ENCODE results near the gene SLC25A34.

SLC25A34 gene

DNA sequence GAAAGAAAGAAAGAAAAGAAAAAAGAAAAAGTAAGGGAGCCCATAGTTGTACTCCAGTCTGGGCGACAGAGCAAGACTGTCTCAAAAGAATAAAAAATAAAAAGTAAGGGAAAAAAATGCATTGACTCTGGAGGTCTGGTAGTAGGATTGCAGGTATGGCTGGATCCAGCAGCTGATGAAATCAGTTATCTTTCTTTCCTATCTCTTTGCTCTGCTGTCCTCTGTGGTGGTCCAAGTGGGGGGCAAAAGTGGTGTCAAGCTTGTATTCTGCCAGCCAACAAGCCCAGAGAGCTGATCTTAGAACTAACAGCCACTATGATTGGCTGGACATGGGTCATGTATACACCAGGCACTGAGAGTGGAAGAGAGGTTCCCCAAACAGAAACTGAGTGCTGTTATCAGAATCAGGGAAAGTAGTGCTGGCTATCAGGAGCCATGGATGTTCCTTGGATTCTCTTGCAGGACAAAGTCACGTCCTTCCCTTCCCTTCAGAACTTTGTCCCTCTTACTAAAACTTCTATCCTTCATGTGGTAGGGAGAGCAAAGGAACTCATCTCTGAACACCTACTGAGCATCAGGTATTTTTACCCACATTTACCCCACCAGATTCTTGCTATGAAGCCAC is 19.1 kb downstream of the SLC25A34 start:
- DNase-seq: no peak

DNA sequence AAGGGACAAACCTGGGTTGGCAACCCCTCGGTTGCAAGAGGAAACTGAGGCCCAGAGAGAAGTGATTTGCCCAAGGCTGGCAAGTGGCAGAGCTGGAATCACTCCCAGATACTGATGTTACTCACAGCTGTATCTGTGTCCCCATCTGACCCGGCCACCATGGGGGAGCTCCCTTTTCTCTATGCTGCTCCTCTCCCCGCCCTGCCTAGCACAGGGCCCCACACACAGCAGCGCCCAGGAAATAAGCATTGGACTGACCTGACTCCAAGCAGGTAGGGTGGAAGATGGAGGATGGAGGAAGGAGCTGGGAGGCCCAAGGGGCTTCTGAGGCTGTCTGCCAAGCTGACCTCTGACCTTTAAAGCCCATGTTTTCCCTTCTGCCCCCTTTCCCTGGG is 19.6 kb downstream of the SLC25A34 start:
- DNase-seq: no peak

DNA sequence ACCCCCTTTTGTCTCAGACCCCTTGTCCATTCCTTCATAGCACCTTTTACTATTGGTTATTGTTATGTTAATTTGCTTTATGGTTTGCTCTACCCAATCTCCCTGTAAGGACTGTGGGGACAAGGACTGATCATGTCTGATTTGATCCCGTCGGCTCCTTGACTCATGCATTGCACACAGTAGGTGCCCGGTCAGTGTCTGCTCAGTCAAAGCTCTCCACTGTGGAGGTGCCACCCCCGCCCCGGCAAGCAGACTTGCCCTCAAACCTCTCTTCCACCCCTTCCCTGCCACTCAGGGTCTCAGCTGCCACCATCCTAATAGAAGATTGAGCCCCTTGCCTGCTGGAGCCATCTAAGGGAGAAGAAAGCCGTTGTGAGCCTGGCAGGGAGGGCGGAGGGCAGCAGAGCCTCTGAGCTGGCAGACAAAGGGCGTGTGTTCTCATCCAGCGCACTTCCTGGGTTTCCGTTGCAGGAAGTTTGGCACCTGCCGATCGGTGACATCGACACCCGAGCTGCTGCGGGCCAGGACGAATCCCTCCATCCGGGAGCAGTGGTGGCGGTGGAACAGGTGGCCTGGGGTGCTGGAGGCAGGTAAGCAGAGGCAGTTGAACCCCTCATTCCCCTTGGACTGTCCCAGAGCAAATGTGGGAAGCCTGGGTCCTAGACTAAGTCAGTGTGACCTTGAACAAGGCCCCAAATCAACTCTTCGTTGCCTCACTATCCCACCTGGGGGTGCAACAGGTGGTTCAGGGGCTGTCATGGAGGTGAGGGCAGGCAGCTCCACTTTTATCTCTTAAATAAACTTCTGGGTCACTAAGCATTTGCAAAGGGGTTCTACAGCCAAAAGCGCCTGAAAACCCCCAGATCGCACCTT is 20.3 kb downstream of the SLC25A34 start:
- peak; percentile 22 for DNase-seq

DNA sequence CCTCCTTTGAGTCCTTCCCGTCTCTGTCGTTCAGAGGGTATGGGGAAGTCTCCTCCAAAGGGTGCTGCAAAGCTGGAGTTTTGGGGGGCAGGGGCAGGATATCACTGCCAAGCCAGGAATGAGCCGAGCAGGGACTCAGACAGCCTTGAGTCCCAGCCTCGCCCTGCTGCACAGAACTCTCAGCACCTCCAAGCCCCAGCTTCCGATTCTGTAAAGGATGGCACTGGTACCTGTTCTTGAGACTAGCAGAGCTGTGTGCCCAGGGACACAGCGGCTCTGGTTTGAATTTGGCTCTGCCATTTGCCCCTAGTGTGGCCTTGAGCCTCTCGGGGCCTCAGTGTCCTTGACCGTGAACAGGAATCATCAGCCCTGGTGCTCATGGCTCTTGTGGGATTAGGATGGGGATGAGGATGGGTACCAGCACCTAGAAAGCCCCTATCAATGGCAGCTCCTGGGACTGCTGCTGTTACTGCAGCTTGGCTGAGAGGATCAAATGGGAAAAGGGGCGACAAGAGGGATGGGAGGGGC is 21.0 kb downstream of the SLC25A34 start:
- no peak for DNase-seq

DNA sequence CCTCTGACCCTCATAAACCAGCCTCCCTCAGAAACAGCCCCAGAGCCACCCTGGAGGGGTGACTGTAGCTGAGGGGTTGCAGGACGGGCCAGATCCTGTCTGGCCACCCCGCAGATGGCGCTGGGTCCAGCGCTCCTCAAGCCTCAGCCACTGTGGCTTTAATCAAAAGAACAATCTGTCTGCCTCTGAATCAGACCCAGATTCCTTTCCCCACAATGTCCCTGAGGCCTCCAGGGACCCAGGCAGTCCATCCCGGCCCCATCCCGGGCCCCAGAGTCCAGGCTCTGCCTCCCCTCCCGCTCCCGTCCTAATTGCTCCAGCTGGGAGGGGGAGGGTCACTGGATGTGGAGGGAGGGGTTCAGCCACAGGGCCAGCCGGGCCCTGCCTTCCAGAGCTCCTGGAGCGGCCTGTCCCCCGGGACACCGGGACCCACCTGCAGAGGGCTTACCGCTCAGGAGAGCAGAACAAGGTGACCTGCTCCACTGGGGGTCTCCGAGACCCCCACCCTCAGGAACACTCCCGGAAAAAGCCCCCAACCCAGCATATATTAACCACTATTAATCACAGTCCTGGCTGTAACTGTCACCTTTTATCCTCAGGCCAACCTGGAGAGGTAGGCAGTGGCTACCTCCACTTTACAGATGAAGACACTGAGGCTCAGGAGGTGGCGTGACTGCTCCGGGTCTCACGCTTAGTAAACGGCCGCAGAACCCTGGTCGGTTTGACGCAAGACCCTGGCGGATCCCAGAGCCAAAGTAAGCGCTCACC is 21.7 kb downstream of the SLC25A34 start:
- no peak for DNase-seq

DNA sequence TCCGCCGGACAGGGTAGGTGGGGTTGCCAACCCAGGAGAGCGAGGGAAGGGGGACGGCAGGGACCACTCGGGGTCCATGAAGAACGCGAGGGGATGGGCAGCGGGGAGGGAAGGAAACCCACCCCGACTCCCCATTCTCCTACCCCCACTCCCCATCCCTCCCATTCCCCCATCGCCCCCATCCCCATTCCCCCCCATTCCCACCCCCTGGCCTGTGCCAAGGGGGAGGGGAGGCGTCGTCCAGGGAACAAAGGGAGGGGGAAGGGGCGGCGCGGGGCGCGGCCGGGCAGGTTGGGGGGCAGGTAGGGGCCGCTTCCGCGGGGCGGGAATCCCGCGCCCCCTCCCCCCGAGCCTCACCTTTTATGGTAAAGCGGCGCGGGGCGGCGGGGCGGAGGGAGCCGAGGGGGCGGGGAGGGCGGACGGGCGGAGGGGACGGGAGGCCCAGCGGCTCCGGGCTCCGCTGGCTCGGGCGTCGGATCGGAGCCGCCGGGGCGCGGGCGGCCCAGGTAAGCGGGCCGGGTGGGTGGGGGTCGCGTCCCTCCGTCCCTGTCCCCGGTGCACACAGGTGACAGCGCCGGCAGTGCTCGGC is 22.4 kb downstream of the SLC25A34 start, which contains the start of gene FBLIM1:
TSS of gene FBLIM1 (plus strand) at position 453 of the 589 bp plus-strand sequence. CDS start 6,189 bp downstream, outside the sequence.
- DNase-seq: peak; percentile 48

DNA sequence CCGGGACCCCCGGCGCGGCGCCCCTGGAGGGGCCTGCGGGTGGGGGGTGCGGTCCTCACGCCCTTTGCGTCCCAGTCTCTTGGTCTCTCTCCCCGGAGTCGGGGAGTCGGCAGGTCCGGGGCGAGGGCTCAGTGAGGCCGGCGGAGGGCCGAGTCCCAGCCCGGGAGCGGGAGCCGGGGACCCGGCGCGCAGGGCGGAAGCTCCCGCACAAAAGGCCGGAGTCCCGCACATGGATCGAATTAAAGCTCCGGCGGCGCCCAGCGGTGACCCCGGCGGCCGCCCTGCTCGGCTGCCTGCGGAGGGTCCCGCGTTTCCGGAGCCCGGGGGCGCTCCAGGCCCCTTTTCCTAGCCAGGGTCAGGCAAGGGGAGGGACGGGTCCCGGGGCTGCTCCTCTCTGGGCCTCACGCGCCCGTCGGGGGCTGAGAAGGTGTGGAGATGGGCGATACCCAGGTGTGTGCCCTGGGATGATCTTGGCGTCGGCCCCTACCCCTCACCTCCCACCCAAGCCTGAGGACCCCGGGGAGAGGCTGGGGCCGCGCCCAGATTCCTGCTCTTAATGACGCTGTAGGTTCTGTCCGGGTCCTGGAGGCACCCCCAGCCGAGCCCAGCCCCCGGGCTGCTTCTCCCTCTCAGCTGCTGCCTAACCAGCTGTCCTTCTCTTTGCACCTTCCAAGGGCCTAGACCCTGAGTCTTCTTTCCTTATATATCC is 23.0 kb downstream of the SLC25A34 start:
- DNase-seq: no peak

DNA sequence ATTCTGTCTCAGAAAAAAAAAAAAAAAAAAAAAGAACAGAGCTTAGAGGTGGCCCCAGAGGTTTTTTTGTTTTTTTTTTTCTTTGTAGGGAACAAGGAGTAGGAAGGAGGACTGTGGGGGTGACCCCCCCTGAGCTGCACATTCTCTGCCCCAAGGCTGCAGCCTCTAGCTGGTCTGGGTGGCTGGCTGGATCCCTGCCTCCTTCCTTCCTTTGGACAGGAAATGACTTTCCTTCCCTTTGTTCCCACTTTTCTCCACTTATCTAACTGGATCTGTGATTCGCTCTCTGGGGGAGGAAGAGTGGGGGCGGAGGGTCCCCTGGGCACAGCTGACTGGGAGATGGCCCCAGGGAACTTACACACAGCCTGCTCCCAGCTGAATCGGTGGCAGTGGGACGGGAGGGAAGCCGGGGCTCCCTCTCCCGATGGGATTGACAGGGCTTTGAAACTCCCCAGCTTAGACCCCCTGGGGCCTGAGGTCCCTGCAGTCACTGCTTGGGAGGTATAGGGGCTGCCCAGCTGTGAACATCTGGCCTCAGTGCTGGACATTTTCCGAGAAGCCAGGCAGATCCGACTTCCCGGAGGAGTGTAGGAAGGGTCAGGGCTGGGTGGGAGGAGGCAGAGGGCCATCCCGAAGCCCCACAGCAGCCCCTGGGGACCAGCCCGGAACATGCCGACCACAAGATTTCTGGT is 24.6 kb downstream of the SLC25A34 start:
- no peak for DNase-seq

DNA sequence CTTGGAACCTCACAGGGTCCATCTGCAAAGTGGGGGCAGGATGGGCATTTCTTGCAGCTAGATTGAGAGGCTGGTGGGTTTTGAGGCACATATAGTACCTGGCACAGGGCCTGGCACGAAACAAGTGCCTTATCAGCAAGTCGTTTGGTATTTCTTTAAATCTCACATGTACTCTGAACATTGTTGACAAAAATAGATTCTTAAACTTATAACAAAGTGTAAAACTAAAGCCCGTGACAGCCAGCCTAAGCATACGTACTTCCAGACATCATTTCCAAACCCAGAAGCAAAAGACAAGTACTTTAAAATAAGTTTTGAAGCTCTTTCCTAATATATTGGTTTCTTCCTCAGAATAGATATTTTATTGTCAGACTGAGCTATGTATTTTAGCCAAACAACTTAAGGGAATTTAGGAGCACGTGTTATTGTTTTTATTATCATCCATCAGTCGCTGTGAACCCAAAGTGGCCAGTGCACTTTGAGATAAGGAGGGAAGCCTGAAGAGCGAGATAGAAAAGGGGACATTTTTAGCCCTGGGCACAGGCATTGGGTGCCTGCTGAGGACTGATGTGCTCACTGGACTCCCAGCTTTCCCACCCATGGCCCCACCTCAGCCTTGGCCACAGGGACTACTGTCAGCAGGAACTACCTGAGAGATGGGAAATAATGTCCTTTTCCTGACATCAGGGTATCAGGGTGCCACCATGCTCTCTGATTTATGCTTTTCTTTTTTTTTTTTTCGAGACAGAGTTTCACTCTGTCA is 25.5 kb downstream of the SLC25A34 start:
- DNase-seq: no peak

DNA sequence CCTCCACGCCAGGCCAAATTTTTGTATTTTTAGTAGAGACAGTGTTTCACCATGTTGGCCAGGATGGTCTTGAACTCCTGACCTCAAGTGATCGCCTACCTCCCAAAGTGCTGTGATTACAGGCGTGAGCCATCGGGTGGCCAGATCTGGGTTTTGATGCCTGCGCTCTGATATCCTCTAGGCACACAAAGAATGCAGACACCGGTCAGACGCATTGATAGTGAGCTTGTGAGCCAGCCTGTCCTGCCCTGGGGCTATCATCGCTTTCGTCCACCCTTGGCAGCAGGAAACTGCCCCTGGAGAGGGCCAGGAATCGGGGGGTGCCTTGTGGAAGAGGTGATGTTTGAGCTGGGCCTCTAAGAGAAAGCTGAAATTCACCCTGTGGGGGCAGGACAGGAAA is 26.5 kb downstream of the SLC25A34 start:
- no peak for DNase-seq

DNA sequence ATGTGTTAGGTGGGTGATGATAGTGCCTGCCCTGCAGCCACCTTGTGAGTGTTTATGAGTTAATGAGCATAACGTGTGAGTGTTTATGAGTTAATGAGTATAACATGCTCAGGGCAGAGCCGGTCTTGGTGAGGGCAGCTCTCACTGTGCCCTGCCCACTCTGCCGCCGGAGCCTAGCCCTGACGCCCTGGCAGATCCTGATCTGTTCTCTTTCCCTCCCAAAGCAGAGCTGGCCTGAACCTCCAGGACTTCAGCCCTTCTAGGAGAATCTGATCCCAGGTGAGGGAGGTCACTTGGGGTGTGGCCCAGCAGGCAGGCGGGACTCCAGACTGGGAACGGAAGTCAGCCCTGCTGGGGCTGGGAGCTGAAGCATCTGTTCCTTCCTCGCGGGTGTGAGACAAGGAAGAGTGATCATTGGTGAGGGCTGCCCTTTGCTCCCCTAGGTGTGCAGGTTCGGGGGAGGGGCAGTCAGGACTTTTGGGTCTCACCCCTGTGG is 28.3 kb downstream of the SLC25A34 start:
- DNase-seq: no peak

DNA sequence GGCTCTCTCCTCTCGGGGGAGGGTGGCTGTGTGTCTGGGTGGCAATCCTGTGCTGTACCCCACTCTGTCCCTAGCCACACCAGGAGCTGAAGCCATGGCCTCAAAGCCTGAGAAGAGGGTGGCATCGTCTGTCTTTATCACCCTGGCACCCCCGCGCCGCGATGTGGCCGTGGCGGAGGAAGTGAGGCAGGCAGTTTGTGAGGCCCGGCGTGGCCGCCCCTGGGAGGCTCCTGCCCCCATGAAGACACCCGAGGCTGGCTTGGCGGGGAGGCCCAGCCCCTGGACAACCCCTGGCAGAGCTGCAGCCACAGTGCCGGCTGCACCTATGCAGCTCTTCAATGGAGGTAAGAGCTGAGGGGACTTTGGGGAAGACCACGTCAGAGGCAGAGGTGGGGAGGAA is 28.8 kb downstream of the SLC25A34 start:
- DNase-seq: no peak

DNA sequence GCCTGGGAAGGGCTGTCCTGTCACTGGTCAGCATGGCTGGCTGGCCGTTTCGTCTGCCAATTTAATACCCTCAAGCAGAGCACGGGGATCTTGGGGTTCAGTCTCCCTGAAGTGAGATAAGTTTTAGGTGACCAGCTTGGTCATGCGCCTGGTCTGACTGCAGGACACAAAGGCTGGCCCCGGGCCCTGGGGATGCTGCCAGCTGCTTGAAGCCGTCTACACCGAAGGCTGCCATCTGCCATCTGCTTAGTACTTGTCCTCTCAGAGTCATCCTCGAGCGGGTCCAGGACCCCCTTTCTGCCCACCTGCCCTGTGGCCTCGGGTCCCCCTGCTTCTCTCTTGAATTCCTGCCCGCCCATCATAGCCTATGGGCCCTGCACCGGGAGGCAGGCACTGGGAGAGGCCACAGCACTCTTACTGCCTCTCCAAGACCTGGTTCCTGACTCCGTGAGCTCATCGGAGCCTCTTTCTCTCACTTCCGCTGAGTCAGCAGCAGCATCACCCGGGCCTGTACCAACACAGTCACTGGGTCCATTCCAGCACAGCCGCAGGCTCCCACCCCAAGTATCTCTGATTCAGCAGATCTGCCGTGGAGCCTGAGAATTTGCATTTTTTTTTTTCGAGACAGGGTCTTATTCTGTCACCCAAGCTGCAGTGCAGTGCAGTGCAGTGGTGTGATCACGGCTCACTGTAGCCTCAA is 29.6 kb downstream of the SLC25A34 start:
- DNase-seq: no peak

DNA sequence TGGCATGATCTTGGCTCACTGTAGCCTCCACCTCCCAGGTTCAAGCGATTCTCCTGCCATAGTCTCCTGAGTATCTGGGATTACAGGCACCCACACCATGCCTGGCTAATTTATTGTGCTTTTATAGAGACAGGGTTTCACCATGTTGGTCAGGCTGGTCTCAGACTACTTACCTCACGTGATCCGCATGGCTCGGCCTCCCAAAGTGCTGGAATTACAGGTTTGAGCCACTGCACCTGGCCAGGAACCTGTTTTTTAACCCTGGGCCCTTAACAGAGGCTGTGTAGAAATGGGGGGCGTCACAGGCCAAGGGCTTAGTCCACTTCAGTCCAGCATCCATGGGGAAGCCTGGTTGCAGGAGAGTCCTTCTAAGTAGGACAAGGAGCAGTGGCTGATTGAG is 31.9 kb downstream of the SLC25A34 start:
- no peak for DNase-seq

DNA sequence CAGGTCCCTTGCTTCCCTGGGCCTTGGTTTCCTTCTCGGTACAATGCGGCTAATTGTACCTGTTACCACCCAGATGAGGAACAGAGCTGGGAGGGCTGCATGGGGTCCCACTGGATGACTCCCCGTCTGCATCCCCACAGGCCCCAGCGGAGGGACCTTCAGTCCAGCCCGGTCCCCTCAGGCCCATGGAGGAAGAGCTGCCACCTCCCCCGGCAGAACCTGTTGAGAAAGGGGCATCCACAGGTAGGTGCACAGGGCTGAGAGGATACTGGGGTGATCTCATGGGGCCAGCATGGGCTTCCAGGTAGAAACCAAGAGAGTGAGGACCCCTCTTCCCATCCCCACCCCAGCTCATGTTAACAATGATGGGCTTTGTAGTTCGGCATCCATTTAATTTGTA is 32.3 kb downstream of the SLC25A34 start:
- no peak for DNase-seq

DNA sequence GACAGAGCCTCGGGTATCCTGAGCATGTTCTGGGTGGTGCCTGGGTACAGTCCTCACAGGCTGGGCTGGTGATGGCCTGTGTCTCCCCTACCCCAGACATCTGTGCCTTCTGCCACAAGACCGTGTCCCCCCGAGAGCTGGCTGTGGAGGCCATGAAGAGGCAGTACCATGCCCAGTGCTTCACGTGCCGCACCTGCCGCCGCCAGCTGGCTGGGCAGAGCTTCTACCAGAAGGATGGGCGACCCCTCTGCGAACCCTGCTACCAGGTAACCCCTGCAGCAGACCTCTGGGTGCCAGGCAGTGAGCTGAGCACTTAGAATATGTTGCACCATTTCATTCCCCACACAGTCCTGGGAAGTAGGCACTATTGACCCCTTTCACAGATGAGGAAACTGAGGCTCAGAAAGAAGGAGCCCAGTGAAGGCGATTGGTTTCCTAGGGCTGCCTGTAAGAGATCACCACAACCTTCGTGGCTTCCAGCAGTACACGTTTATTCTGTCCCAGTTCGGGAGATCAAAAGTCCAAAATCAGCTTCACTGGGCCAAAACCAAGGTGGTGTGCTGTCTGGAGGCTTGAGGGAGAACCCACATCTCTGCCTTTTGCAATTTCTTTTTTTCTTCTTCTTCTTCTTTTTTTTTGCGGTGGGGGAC is 34.4 kb downstream of the SLC25A34 start:
- DNase-seq: no peak

DNA sequence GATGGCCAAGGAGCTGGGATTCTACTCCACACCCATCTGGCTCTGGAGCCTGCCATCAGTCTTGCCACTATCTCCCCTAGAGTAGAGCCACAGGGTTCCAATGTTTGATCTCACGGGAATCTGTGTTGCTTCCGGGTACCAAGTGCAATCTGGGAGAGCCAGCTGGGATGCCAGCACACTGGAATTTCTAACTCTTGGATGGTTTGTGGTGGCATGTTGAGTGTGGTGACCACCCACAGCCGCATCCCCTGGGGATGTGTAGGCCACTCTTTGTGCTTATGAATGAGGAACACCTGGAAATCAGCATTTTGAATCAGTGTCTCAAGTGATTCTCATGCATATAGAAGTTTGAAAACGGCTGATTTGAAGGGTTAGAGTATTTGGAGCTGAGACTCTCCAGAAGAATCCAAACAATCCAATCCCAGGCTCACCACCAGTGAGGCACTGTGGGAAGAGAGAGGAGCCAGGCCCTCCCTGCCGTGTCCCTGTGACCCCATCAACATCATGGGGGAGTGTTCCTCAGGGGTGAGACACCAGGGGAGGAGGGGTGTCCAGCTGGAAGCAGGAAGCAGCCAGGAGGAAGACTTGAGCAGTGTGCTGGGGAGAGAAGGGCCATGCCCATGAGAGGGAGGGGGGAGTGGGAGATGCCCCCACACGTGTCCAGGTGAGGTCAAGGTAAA is 35.9 kb downstream of the SLC25A34 start:
- DNase-seq: no peak

DNA sequence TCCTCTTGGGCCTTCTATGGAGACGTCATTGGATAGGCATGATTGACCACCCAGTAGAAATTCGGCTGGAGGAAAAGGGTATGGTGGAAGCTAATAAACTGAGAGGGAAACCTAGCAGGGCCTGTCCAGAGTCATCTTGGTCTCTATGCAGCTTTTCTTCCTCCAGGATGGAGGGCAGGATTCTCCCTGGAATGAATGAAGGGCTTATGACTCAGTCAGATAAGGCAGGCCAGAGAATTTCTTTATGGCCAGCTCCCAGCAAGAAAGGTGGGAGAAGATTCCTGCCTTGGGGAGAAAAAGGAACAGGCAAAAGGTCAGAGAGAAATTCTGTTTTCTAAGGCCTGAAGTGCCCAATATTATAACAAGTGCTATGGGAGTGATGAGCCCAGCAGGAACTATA is 39.6 kb downstream of the SLC25A34 start:
- DNase-seq: no peak
